COLO668 (cell line): ENCODE data around the gene GDPD3.

Experiments
- DNase-seq: peaks from one replicate; lab custom pipeline; 2025; ENCODE audit not compliant: unreplicated experiment; lab: John Stamatoyannopoulos, UW

Gene GDPD3, protein sequence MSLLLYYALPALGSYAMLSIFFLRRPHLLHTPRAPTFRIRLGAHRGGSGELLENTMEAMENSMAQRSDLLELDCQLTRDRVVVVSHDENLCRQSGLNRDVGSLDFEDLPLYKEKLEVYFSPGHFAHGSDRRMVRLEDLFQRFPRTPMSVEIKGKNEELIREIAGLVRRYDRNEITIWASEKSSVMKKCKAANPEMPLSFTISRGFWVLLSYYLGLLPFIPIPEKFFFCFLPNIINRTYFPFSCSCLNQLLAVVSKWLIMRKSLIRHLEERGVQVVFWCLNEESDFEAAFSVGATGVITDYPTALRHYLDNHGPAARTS

DNA sequence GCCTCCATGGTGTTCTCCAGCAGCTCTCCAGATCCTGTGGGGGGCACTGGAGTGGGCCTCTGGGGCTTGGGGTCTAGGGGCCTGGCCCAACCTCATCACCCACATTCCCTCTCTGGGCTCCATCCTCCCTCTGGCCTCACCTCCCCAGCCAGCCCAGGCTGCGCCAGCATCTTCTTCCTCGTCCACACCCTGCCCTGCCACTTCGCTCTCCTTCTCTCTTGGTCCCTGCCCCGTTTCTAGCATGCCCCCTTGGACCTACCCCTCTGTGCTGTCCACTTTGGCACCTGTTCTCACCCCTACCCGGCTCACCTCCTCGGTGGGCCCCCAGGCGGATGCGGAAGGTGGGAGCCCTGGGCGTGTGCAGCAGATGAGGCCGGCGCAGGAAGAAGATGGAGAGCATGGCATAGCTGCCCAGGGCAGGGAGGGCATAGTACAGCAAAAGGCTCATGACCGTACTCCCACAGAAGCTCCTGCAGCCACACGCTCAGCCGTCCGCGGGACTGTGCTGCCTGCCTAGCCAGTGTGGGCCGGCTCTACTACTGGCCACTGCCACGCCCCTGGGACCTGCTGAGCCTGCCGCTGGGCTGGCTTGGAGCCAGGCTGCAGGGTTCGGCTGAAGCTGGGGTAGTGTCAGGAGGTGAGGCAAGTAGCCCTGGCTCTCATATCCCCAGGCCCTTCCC, at the start of gene GDPD3:
Gene GDPD3 (minus strand): TSS at position 507 of the 680 bp plus-strand sequence. CDS start 59 bp downstream, at position 448.
- DNase-seq: peak; percentile 28

DNA sequence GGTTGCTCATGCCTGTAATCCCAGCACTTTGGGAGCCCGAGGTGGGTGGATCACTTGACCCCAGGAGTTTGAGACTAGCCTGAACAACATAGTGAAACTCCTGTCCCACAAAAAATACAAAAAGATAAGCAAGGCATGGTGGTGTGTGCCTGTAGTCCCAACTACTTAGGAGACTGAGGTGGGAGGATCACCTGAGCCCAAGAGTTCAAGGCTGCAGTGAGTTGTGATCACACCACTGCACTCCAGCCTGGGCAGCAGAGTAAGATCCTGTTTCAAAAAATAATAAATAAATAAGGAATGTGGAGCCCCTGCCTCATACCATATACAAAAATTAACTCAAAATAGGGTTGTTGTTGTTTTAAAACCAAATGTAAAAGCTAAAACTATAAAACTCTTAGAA, 43.9 kb upstream of the GDPD3 start:
- no peak for DNase-seq

DNA sequence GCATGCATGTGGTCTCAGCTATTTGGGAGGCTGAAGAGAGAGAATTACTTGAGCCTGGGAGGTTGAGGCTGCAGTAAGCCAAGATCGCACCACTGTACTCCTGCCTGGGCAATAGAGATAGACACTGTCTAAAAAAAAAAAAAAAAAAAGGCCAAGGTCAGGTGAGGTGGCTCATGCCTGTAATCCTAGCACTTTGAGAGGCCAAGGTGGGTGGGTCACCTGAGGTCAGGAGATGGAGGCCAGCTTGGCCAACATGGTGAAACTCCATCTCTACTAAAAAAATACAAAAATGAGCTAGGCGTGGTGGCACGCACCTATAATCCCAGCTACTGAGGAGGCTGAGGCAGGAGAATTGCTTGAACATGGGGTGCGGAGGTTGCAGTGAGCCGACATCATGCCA, 41.9 kb upstream of the GDPD3 start:
- DNase-seq: no peak

DNA sequence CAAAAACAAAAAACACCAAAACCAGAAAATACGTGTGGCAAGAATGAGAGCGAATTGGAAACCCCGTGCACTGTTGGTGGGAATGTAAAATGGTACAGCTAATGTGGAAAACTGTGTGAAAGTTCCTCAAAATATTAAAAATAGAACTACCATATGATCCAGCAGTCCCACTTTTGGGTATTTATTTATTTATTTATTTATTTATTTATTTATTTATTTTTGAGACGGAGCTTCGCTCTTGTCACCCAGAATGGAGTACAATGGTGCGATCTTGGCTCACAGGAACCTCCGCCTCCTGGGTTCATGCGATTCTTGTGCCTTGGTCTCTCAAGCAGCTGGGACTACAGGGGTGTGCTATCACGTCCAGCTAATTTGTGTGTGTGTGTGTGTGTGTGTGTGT, 39.2 kb upstream of the GDPD3 start:
- no peak for DNase-seq

DNA sequence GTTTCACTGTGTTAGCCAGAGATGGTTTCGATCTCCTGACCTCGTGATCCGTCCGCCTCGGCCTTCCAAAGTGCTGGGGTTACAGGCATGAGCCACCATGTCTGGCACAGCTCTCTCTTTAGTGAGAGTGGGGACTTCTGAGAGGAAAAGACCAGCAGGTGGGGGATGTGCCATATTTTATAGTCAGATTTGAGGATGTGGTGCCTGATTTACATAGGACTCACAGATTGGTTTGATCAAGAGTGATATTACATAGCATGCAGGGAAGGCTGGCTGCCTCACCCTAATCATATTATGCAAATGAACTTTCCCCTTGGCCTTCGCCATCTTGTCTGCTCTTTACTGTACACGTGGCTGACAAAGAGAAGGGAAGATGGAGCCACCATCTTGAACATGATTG, 37.8 kb upstream of the GDPD3 start:
- DNase-seq: no peak

DNA sequence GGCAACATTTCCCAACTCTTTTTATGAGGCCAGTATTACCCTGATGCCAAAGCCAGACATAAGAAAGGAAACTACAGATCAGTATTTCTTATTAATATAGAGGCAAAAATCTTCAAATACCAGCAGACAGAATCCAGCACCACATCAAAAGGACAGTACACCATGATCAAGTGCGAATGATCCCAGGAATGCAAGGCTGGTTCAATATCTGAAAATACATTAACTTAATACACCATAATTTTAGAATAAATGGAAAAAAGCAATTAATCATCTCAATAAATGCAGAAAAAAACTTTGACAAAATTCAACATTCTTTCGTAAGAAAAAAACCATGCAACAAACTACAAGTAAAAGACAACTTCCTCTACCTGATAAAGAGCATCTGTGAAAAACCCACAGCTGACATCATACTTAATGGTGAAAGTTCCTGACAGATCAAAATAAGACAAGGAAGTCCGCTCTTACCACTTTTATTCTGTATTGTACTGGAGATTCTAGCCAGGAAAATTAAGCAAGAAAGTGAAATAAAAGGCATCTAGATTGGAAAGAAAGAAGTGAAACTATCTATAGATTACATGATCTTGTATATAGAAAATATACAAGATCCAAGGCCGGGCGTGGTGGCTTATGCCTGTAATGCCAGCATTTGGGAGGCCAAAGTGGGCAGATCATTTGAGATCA, 36.1 kb upstream of the GDPD3 start:
- DNase-seq: no peak

DNA sequence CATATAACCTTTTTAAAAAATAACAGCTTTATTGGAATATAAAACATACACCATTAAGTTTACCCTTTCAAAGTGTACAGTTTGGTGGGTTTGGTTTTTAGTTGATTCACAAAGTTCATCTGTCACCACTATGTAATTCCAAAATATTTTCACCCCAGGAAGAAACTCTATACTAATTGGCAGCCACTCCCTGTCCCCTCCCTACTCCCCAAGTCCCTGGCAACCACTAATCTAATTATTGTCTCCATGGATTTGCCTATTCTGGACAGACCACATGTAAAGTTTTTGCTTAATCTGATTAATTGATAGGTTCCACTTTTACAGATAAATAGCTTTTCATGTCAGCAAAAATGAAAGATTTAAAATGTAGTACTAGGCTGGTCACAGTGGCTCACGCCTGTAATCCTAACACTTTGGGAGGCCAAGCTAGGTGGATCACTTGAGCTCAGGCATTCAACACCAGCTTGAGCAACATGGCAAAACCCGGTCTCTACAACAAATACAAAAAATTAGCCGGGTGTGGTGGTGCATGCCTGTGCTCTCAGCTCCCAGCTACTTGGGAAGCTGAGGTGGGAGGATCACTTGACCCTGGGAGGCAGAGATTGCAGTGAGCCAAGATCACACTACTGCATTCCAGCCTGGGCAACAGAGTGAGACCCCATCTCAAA, 34.6 kb upstream of the GDPD3 start:
- no peak for DNase-seq

DNA sequence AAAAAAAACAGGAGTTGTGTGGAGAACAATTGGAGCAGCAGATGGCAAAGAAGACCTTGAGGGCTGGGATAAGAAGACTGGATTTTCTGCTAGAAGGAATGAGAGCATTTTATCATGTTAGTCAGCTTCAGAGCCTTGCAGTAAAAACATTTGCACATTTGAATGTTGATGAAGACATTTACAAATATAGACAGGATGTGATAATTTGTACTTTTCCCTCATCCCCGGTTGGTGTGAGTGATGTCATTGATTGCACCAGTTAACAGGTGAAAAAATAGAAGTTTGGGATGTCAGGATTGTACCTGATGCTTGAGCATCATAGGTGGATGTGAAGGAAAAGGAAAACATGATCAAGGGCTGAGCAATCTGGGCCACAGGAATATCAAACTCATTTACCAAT, 32.3 kb upstream of the GDPD3 start:
- DNase-seq: no peak

DNA sequence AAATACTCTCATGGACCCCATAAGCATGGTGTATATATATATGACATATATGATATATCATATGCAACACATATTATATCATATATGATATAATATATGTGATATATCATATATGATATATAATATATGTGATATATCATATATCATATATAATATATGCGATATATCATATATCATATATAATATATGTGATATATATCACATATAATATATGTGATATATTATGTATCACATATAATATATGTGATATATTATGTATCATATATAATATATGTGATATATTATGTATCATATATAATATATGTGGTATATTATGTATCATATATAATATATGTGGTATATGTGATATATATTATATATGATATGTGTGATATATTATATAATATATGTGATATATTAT, 31.6 kb upstream of the GDPD3 start:
- DNase-seq: no peak

DNA sequence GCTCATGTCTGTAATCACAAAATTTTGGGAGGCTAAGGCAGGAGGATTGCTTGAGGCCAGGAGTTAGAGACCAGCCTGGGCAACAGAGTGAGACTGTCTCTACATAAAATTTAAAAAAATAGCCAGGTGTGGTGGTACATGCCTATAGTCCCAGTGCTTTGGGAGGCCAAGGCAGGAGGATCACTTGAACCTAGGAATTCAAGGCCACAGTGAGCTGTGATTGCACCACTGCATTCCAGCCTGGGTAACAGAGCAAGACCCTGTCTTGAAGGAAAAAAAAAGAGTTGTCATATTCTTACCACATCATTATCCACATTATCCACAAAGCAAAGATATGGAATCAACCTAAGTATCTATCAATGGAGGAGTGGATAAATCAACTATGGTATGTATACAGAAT, 30.7 kb upstream of the GDPD3 start:
- DNase-seq: no peak

DNA sequence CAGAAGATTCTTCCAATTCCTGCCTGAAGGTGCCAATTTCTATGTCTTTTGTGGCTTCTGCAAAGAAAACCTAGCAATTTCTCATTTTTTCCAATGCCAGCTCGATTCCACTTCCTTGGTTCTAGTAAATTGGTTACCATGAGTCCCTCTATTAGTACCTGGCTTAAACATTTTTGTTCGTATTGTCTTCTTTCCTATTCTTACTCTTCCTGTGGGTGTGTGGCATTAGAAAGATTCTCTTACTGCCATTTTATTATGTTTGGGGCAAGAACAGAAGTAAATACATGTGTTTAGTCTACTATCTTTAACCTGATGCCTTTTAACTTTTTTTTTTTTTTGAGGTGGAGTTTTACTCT, 30.0 kb upstream of the GDPD3 start:
- DNase-seq: no peak

DNA sequence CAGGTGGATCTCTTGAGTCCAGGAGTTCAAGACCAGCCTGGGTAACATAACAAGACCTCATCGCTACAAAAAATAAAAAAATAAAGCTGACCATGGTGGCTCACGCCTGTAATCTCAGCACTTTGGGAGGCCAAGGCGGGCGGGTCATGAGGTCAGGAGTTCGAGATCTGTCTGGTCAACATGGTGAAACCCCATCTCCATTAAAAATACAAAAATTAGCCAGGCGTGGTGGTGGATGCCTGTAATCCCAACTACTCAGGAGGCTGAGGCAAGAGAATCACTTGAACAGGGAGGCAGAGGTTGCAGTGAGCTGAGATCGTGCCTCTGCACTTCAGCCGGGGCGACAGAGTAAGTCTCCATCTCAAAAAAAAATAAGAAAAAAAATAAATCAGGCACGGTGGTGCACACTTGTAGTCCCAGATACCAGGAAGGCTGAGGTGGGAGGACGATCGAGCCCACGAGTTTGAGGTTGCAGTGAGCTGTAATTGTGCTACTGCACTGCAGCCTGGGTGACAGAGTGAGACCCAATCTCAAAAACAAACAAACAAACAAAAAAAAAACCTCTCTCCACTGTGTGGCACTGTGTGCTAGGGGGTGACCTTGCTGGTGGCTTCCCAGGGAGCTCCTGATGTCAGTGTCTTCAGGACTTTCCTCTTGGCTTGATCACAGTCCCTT, 29.5 kb upstream of the GDPD3 start:
- peak; percentile 12 for DNase-seq

DNA sequence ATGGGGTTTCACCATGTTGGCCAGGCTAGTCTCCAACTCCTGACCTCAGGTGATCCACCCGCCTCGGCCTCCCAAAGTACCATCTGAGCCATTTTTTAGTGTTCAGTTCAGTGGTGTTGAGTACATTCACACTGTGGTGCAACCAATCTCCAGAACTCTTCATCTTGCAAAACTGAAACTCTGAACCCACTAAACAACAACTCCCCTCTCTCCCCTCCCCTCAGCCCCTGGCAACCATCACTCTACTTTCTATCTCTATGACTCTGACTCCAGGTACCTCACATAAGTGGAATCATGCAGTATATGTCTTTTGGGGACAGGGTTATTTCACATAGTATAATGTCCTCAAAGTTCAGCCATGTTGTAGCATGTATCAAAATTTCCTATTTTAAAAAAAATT, 28.4 kb upstream of the GDPD3 start:
- DNase-seq: no peak

DNA sequence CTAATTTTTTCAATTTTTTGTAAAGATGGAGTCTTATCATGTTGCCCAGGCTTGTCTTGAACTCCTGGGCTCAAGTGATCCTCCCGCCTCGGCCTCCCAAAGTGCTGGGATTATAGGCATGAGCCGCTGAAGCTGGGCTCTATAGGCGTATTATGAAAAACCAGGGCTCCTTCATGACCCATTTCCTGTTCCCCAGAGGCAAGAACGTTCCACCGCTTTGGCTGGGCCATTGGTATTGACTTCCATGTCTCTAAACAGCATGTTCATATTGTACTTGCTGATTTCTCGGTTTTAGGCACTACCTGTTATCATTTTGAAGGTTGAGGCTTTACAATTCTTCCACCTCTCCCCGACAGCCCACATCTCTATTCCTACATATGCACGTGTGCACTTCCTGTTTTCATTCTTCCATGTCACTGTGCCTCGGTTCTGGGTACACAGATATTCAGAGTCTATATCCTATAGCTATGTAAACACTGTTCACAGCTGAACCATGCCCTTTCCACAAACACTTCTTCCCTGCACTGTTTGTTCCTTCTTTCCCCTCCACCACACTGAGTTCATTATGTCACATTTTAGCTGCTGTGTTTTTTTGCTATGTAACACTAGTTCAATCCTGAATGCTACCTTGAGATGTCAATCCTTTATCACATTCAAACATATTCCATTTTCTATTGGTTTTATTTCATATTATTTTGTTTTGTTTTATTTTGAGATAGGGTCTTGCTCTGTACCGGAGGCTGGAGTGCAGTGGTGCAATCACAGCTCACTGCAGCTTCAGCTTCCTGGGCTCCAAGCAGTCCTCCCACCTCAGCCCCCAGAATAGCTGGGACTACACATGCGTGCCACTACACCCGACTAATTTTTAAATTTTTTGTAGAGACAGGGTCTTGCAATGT, 26.5 kb upstream of the GDPD3 start:
- peak; percentile 41 for DNase-seq

DNA sequence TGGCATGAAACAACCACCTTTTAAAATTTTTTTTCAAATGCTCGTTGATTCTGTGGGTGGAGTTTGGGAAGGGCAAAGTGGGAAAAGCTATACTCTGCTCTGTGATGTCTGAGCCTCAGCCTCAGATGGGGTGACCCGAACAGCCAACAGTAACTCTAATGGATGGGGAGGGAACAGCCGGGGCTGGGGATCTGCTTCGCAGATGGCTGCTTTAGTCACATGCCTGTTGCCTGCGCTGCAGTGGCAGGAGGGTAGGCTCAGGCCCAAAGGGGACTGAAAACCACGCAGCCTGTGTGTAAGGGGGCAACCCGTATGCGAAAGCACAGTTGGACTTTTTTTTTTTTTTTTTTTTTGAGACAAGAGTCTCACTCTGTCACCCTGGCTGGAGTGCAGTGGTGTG, 24.6 kb upstream of the GDPD3 start:
- no peak for DNase-seq

DNA sequence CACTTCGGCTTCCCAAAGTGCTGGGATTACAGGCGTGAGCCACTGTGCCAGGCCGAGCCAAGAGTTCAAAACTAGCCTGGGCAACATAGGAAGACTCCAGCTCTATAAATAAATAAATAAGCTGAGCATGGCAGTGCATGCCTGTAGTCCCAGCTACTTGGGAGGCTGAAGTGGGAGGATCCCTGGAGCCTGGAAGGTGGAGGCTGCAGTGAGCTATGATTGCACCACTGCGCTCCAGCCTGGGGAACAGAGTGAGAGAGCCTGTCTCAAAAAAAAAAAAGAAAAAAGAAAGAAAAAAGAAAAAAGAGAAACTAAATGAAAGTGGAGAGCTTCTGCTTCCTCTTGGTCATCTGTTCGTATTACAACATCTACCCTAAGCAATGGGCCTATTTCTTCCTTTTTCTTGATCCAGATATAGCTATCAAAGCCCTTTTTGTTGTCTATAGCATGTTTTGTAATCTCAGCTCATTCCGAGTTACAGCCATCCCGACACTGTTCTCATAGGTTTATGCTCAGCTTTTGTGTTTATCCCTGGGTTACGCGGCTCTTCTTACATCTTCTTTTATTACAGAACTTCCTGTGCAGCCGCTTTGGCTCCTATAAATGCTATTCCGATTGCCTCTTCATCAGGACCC, 23.8 kb upstream of the GDPD3 start:
- no peak for DNase-seq

DNA sequence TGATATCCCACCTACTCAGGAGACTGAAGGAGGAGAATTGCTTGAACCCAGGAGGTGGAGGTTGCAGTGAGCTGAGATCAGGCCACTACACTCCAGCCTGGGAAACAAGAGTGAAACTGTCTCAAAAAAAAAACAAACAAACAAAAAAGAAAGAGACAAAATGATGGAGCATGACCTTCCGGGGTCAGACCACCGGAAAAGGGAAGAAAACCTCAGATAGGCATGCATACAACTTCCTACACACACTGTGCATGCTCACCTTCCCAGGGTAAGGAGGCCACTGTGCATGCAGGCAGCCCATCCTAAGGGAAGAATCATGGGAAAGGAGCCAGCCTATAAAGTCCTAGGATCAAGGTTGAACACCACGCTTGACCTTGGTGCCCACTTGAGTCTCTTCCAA, 19.3 kb upstream of the GDPD3 start:
- no peak for DNase-seq

DNA sequence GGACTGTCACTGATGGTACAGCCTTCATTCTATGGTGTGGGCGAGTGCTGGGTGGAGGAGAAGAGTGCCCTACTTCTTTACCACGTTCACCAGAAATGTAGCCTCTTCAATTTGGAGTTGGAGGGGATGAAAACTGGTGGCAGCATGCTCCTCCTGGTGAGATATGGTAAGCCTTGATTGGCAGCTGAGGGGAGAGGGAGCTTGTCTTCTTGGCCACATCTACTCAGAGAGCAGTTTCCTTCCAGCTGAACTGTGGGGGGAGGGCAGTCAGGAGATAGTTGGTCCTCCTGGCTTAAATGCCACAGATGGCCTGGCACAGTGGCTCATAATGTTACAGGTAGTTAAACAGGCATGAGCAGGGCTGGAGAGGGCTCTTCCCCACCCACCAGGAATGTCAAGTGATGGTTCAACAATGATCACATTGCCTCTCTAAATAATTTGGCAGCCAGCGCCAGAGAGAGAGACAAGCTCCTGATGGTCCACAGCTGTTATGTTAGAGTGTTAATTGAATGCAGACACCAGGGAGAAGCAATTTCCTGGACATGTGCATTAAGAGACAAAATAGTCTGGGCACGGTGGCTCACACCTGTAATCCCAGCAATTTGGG, 18.6 kb upstream of the GDPD3 start:
- peak; percentile 67 for DNase-seq

DNA sequence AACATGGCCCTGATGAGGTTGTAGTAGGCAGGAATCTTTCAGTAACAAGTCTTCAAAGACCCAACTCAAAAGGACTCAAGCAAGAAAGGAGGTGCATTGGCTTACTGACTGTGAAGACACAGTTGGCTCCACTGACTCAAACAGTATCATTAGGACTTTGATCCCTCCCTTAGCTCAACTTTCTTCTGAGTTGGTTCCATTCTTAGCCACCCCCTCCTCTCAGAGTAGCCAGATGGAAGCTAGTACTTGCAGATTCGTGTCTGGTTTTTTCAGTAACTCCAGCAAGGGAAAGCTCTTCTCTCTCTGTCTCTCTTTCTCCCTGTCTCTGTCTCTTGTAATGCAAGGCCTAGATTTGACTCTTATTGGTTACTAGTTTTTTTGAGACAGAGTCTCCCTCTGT, 14.7 kb upstream of the GDPD3 start:
- no peak for DNase-seq
